Measurements from ENCODE around the gene ACSL3.
"Not testable (repeated sequence)": the region's sequence is repeated elsewhere in the genome, so short reads cannot be mapped to it uniquely, and the experiment has no call there.

ACSL3 gene

GRCh38 chr2:222976521-222977061 lies 115.8 kb downstream of the ACSL3 start:
- no peak for DNase-seq (ENCODE audit: low read depth)

GRCh38 chr2:222977121-222977520 lies 116.3 kb downstream of the ACSL3 start:
- DNase-seq (ENCODE audit: low read depth) = no peak

GRCh38 chr2:222978850-222979249 lies 118.0 kb downstream of the ACSL3 start:
- DNase-seq (ENCODE audit: low read depth) = no peak

- DNase-seq (ENCODE audit: low read depth) = no peak
Observed at GRCh38 chr2:222979484-222979883, 118.6 kb downstream of the ACSL3 start.

- DNase-seq (ENCODE audit: low read depth) = no peak
Observed at GRCh38 chr2:222982010-222982908, 121.4 kb downstream of the ACSL3 start.

- DNase-seq (ENCODE audit: low read depth) = no peak
Observed at GRCh38 chr2:222982909-222983265, 122.1 kb downstream of the ACSL3 start.

- no peak for DNase-seq (ENCODE audit: low read depth)
Observed at GRCh38 chr2:222984908-222985307, 124.1 kb downstream of the ACSL3 start.

- DNase-seq (ENCODE audit: low read depth) = no peak
Observed at GRCh38 chr2:222989431-222989830, 128.6 kb downstream of the ACSL3 start.

GRCh38 chr2:222990206-222990605 lies 129.4 kb downstream of the ACSL3 start:
- DNase-seq (ENCODE audit: low read depth) = not testable (repeated sequence)

- no peak for DNase-seq (ENCODE audit: low read depth)
Observed at GRCh38 chr2:222992137-222992536, 131.3 kb downstream of the ACSL3 start.
